GM08714 (cell line): Measurements from ENCODE around the gene ALDH4A1.

ENCODE experiments used
- H3K4me3 ChIP-seq: fragments of 200-500 bp; sonication (Bioruptor generic); 2 replicates; pipeline ENCODE4 v1.5.1; 2014; ENCODE audit warnings: mild to moderate bottlenecking, low read length, inconsistent platforms
- ZNF274 ChIP-seq: IDR thresholded peaks from 2 replicates; pipeline ENCODE4 v1.6.1; 2012; ENCODE audit warnings: mild to moderate bottlenecking, low read depth, low read length

ALDH4A1 gene

GRCh38 chr1:18885311-18886002 is 16.9 kb downstream of the ALDH4A1 start:
- TF ChIP-seq ZNF274 = no peak

GRCh38 chr1:18884727-18885126 is 17.6 kb downstream of the ALDH4A1 start:
- TF ChIP-seq ZNF274 = no peak
- H3K4me3 ChIP-seq = no peak overlapping the region

More at GRCh38 chr1:18885311-18886002, 16.9 kb downstream of the ALDH4A1 start:
- no peak overlapping the region for H3K4me3 ChIP-seq

DNA sequence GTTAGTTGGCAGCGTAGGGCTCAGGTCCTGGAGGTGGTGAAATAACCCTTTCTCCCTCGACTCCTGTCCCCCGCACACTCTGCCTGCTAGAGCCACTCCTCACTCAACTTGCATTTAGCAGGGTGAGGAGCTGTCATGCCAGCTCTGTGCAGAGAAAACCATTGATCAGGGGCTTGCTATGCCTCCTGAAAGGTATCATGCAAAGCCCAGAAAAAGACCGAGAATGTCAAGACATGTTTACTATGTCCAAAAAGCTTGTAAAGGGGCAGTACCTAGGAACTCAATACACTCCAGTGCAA is 18.0 kb downstream of the ALDH4A1 start:
- no peak overlapping the region for H3K4me3 ChIP-seq
- no peak for TF ChIP-seq ZNF274

GRCh38 chr1:18883636-18884418 is 18.5 kb downstream of the ALDH4A1 start:
- H3K4me3 ChIP-seq = no peak overlapping the region
- no peak for TF ChIP-seq ZNF274

DNA sequence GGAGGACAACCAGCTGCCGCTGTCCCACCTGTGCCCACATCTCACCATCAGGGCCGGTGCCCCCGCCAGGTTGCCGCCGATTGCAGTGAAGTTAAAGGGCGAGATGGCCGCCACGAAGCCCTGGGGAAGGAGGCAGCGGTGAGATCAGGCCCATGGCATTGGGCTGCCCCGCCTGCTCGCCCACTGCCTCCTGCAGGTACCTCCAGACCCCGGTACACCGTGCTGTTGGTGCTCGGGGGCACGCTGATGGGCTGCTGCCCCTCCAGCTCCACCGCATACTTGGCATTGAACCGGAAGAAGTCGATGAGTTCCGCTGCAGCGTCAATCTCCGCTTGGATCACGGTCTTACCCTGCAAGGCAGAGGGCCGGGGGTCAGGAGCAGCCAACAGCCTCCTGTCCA is 19.3 kb downstream of the ALDH4A1 start:
- no peak overlapping the region for H3K4me3 ChIP-seq
- no peak for TF ChIP-seq ZNF274

DNA sequence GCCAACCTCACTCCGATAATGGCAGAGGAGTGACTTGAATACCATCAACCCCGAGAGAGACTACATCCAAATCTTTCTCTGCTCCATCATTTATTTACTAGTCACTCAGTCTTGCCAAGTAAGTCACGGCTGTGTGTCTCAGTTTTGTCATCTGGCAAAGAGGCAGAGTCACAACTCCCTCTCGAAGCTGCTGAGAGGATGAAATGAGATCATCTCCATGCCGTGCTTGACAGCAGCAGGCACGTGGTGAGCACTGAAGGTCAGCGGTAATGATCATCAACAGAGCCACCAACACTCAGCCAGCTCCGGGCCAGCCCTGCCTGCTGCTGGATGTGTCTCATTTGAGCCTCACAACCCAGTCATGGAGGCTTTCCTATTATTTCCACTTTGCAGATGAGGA is 19.9 kb downstream of the ALDH4A1 start:
- no peak overlapping the region for H3K4me3 ChIP-seq
- no peak for TF ChIP-seq ZNF274

DNA sequence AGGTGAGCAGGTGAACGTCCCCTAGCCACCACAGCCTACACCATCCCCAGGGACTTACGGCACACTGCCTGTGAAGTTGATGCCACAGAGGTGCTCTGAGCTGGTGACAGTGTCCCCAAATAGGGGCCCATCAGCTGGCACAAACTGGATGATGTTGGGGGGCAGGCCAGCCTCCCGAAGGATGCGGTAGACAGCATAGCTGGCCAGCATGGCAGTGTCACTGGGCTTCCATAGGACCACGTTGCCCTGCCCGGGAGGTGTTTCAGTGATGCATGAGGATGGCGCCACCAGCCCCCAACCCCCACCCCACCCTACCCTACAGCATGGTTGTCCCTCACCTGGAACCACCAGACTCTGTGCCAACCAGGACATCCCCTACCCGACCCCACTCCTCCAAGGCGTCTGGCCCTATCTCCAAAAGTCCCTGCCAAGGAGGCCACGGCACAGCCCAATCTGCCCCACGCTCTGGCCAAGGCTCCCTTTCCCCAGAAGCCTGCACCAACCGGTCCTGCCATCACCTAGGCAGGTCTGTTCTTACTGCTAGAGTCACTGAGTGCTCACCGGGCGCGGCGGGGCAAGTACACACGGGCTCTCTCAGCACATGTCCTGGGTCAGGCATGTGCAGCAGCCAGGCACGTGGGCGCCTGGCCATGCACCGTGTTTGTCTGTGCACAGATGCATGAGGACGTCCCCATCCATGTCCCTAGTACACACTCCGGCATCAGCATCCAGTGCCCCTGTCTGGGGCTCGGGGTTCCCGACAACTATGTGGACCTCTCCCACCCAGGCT is 20.5 kb downstream of the ALDH4A1 start:
- H3K4me3 ChIP-seq = no peak overlapping the region
- no peak for TF ChIP-seq ZNF274

GRCh38 chr1:18881164-18881563 is 21.2 kb downstream of the ALDH4A1 start:
- no peak for TF ChIP-seq ZNF274
- H3K4me3 ChIP-seq = no peak overlapping the region

- no peak overlapping the region for H3K4me3 ChIP-seq
- no peak for TF ChIP-seq ZNF274
These were observed 21.8 kb downstream of the ALDH4A1 start for GRCh38 chr1:18880585-18880984.

DNA sequence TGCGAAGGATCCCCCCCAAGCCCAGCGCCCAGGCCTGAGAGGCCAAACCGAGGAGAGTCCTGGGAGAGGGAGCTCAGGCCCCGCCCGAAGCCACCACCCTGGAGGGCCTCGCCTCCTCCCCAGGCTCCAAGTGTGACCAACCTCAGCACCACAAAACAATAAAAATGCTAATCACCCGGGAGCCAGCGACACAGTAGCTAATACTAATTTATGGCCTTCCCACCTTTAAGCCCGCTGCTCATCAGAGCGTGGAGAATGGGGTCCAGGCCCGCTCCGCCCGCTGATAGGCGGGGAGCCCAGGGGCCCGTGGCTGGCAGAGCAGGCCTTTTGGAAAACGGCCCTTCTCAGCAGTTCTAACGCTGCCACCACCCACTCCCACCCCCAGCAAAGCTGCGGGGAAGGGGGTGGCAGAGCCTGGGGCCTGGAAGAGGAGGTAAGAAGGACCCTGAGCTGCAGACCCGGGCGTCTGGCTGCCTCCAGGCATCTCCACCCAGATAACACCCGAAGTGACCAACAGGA is 22.5 kb downstream of the ALDH4A1 start:
- no peak for TF ChIP-seq ZNF274

GRCh38 chr1:18879215-18879790 is 23.1 kb downstream of the ALDH4A1 start:
- no peak for TF ChIP-seq ZNF274
- H3K4me3 ChIP-seq = no peak overlapping the region

More for the DNA sequence above, 22.5 kb downstream of the ALDH4A1 start:
- H3K4me3 ChIP-seq = no peak overlapping the region

GRCh38 chr1:18878538-18879214 is 23.7 kb downstream of the ALDH4A1 start:
- TF ChIP-seq ZNF274 = no peak
- no peak overlapping the region for H3K4me3 ChIP-seq

DNA sequence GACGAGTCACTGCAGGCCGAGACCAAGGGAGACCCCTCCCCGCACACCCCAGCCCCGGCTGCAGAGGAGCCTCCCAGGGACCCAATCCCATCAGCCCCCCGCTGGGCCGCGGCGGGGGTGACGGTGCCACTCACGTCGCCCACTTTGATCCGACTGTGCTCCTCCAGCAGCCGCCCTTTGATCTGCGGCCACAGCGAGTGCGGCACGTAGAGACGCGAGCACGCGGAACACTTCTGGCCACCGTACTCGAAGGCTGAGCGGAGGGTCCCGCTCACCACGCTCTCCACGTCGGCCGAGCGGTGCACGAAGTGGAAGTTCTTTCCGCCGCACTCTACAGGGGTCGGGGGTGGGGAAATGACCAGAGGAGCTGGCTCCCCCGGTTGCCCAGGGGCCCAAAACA is 25.1 kb downstream of the ALDH4A1 start:
- H3K4me3 ChIP-seq = no peak overlapping the region
- TF ChIP-seq ZNF274 = no peak

DNA sequence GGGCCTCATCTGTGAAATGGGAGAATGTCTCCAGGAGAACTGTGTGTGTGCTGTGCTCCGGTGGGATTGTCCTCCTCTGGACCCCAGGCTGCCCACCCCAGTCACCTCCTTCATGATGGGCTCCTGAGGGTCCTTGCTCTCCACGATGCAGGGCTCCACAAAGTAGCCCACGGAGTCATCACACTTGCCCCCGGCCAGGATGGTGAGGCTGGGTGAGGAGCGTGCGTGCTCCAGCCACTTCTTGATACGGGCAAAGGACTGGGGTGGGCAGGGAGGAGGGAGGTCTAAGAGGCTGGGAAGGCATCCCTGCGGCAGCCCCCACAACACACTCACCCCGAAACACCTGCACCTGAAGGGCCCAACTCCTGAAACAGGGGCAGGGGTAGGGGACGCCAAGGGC is 26.1 kb downstream of the ALDH4A1 start:
- no peak overlapping the region for H3K4me3 ChIP-seq

More for the DNA sequence above, 26.1 kb downstream of the ALDH4A1 start:
- no peak for TF ChIP-seq ZNF274
